GM18951 (cell line): ENCODE data around the gene AP4B1.
"Not testable (repeated sequence)": the region's sequence is repeated elsewhere in the genome, so short reads cannot be mapped to it uniquely, and the experiment has no call there.

ENCODE experiments used
- POLR2A ChIP-seq: IDR thresholded peaks from 4 replicates; pipeline ENCODE4 v1.6.1; 2011; ENCODE audit warnings: mild to moderate bottlenecking; ENCODE audit not compliant: insufficient read length, insufficient read depth; ENCODE audit errors: extremely low read depth
- in situ Hi-C: fragments of 300-500 bp; cut with MboI; formaldehyde crosslinking; loops from one replicate; pipeline ENCODE4 v1.12.0; 2022; ENCODE audit warnings: low sequenced_read_pairs, mixed read lengths, inconsistent platforms; ENCODE audit not compliant: unreplicated experiment

AP4B1 gene

DNA sequence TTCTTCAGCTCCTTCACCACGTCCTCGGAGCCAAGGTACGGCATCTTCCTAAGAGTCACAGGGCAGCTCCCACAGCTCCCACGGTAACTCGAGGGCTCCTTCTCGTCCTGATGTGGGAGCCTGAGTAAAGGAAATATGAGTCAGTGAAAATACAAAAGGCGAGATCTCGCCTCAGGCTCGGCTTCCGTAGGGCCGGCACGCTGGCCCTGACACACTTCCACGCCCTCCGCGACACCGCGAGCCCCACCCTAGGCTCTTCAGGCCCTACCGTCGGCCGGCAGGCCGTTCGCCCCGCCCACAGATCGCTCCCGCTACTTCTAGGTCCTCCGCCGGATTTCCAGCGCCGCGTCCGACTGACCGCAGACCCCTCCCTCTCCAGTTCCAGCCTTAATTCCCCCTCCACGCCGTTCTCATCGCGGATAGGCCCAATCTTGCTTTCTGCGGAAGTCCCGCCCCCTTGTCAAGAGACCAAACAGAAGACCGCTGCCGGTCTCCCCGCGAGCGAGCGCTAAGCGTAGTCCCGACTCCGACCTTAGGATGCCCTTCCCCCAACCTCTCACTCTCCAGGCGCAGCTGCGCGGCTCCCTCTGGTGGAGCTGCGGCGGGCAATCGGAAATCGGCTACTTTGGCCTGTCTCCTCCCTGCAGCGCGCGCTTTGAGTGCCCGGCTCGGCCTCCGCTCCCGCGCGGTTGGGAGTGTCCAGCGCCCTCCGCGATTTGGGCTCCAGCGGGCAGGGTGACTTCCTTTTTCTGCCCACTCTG lies at the start of gene AP4B1, which contains the start of gene DCLRE1B:
Gene AP4B1 (minus strand): TSS at position 126 of the 761 bp plus-strand sequence. CDS start 82 bp downstream, at position 44.
Gene DCLRE1B (plus strand): TSS at position 653 of the 761 bp plus-strand sequence. CDS start 261 bp downstream, outside the sequence.
- in situ Hi-C loops, result loop anchor here (10.0 kb wide), 1 partner anchor 70 kb away; no protein-coding TSS in a partner anchor
- TF ChIP-seq POLR2A, result peak; percentile 80

GRCh38 chr1:113951719-113952118 lies 47.1 kb upstream of the AP4B1 start:
- in situ Hi-C loops, result no loop called here
- TF ChIP-seq POLR2A, result no peak

DNA sequence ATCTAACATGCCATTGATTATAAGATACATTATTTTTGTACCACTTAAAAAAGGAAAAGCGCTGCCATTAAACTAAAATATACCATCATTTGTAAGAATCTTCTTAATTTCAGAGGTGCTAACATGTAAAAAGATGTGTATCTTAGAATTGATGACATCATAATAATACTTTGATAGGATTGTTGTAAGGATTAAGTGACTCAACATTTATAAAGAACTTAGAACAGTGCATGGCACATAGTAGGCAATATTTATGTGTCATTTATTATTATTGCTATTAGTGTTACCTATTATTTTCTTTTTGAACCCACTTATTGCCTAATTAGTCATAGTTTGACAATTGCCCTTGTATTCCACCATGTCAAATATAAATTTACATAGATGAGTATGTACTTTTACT lies 46.3 kb upstream of the AP4B1 start:
- TF ChIP-seq POLR2A, result no peak
- in situ Hi-C loops, result no loop called here

- no peak for TF ChIP-seq POLR2A
- in situ Hi-C loops, result no loop called here
Measured at GRCh38 chr1:113949007-113949406, 44.4 kb upstream of the AP4B1 start.

DNA sequence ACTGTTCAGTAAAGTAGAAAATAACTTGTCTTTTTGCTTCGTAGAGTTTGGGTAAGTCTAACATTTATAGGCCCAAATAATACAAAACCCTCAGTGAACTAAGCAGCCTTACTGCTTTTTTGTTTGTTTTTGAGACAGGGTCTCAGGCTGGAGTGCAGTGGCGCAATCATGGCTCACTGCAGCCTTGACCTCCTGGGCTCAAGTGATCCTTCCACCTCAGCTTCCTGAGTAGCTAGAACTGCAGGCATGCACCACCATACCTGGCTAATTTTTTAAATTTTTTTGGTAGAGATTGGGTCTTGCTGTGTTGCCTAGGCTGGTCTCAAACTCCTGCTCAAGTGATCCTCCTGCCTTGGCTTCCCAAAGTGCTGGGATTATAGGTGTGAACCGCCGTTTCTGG lies 43.6 kb upstream of the AP4B1 start:
- in situ Hi-C loops, result not testable (repeated sequence)

DNA sequence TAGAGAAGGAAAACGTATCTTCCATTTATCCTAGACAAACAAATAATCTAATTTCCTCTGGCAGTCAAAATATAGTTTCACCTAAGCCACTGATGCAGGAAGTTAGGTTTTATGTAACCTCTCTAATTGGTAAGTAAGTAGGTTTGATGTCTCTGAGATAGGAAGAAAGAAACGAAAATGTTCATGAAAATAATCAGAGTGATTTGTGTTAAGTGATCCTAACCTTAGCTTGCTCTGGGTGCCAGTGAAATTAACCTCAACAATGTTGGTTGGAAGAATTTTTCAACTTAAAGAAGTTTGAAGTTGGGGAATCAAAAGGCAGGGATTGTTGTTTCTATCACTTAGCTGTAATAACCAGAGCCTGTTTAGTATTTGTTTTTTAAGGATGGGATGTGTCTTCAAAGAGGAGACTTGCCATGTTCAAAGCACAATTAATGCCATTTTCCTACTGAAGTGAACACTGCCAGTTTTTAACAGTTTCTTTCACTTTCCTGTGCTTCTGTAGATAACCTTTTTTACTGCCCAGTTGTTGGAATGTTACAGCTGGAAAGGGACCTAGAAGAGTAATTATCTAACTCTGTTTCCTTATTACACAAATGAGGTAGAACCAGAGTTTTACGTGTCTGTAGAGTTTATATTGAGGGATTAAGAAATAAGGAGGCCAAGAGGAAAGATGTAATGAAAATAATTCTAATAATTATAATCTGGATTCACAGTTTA lies 42.9 kb upstream of the AP4B1 start:
- in situ Hi-C loops, result no loop called here
- no peak for TF ChIP-seq POLR2A

DNA sequence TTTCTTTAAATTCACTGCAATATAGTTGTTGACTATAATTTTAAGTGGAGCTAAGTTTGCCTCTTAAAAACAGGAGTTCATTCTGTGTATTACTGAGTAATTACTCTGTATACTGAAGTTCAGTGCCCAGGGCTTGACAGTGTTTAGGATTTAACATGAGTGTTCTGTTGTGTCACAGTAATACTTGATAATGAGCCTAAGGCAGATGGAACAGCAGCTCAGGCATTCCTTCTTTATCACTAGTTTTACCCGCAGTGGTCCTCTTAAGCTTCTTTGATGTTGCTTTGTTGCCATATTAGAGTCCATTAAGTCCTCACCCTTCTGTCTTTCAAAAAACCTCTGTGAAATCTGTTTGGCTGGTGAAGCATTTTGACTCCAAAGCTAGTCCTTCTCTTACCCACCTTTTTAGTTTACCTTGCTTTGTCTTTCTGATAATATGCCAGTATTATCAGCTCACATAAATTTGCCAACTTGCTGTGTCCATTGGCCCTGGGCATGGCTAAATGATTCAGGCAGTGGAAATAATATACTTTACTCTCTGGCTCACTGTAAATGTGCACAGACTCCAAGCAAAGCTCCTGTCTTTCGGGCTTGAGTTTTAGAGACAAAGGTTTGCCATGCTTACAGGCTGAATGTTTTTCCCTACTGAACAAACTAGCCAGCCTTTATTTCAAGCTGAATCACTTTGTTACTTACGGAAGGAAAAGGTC lies 42.2 kb upstream of the AP4B1 start:
- TF ChIP-seq POLR2A, result no peak
- in situ Hi-C loops, result no loop called here

DNA sequence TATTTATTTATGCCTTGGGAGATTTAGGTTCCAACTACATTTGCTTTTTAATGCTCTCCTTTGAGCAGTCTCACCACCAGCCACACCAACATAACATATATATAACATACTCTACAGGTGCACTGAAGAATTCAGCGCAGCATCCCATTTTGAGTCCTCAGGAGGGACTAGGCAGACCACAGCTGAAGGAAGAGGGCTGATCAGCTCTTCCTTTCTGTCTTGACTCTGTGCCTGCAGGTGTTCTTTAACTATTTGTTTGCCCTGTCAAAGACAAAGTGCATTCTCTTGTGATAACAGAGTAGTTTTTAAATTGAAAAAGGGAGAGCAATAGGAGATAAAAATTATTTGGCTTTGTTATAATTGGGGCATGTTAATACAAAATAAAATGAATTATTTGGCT lies 41.5 kb upstream of the AP4B1 start:
- in situ Hi-C loops, result no loop called here
- no peak for TF ChIP-seq POLR2A

DNA sequence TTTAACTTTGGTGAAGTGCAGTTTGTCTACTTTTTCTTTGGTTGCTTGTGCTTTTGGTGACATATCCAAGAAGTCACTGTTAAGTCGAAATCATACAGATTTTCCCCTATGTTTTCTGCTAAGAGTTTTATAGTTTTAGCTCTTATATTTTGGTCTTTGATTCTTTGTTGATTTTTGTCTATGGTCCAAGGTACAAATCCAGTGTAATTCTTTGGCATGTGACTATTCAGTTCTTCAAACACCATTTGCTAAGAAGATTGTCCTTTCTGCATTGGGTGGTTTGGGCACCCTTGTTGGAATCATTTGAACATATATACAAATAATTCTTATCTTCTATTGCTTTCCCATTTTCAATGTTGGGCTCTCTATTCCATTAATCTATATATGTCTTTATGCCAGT lies 40.7 kb upstream of the AP4B1 start:
- TF ChIP-seq POLR2A, result no peak
- in situ Hi-C loops, result no loop called here

DNA sequence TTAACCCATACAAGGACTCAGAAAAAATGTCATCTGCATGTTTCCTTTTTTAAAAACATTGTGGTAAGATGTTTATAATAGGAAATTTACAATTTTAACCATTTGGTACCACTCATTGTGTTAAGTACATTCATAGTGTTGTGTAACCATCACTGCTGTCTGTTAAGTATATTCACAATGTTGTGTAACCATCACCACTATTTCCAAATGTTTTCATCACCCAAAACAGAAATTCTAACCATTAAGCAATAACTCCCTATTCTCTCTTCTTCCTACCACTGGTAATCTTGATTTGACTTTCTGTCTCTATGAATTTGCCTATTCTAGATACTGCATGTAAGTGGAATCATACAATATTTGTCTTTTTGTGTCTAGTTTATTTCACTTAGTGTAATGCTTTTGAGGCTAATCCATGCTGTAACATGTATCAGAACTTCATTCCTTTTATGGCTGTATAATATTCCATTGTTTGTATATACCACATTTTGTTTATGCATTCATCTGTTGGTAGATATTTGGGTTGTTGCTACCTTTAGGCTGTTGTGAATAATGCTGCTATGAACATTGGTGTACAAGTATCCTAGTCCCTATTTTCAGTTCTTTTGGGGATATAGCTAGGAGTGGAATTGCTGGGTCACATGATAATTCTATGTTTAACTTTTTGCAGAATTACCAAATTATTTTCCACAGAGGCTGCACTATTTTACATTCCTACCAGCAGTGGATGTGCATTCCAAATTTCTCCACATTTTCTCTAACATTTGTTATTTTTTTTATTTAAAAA lies 38.6 kb upstream of the AP4B1 start:
- no peak for TF ChIP-seq POLR2A
- in situ Hi-C loops, result no loop called here

GRCh38 chr1:113942527-113942926 lies 37.9 kb upstream of the AP4B1 start:
- TF ChIP-seq POLR2A, result no peak
- in situ Hi-C loops, result no loop called here

DNA sequence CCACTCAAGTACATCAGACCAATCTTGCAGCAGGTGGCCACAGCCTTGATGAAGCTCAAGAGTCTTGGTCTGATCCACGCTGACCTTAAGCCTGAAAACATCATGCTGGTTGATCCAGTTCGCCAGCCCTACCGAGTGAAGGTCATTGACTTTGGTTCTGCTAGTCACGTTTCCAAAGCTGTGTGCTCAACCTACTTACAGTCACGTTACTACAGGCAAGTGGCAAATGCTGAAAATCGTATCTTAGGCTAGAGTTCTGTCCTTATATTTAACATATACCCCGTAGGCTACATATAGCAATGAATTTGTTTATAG lies 36.6 kb upstream of the AP4B1 start:
- no peak for TF ChIP-seq POLR2A
- in situ Hi-C loops, result no loop called here
